Bronchus fibroblast of lung (primary cell): ENCODE data around the gene LGI2. TPM values are rescaled to one million over a fixed set of nuclear protein-coding genes. Genes with fewer than 3 reads are reported as not detected.

Experiments
- total RNA-seq: library from RNA; depleted of rRNA; stranded (reverse); fragments of >200 nt; gene quantifications from 2 replicates; pipeline ENCODE4 v1.2.3, GENCODE V29; 2015

LGI2 gene, protein sequence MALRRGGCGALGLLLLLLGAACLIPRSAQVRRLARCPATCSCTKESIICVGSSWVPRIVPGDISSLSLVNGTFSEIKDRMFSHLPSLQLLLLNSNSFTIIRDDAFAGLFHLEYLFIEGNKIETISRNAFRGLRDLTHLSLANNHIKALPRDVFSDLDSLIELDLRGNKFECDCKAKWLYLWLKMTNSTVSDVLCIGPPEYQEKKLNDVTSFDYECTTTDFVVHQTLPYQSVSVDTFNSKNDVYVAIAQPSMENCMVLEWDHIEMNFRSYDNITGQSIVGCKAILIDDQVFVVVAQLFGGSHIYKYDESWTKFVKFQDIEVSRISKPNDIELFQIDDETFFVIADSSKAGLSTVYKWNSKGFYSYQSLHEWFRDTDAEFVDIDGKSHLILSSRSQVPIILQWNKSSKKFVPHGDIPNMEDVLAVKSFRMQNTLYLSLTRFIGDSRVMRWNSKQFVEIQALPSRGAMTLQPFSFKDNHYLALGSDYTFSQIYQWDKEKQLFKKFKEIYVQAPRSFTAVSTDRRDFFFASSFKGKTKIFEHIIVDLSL
- not detected in 2 replicates for total RNA-seq

DNA sequence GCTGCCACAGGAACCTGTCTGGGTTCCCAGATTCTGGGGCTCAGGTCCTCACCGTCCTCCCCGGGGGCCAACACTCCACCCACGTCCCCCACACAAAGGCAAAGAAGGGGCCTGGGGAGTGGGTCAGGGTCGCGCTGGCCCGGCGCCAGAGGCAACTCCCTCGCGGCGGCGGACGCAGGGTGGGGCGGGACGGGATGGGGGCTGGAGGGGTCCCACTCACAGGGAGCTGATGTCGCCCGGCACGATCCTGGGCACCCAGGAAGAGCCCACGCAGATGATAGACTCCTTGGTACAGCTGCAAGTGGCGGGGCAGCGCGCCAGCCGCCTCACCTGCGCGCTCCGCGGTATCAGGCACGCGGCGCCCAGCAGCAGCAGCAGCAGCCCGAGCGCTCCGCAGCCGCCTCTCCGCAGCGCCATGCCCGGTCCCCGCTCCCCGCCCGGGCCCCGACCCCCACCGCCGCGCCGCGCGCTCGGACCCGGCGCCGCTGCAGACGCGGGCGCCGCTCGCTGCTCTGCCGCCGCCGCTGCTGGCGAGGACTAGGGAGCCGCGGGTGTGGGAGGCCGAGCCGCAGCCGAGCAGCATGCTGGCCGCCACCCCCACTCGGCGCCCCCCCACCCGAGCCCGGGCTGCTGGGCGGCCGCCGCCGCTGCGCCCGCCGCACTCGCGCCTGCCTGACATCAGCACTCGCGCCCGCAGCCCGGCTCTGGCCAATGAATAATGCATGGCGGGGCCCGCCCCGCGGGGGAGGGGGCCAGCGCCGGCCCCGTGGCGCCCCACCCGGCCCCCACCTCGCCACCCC, at the start of gene LGI2:
Gene LGI2, minus strand, starts transcription at position 670 of the 800 bp plus-strand sequence. Its CDS starts 253 bp downstream, at position 417.

Other genes with a start within 250 kb of the LGI2 start
- gene SOD3, start 235.4 kb downstream of the LGI2 start, total RNA-seq = 4.5 TPM in 2 replicates
- 1.8 and 2.7 TPM in 2 replicates for gene CCDC149, start 117.9 kb downstream of the LGI2 start, total RNA-seq
- gene SEPSECS, start 129.5 kb upstream of the LGI2 start, total RNA-seq = 2.8 and 3.7 TPM in 2 replicates
- 14.3 and 19.3 TPM in 2 replicates for gene PI4K2B, start 203.1 kb upstream of the LGI2 start, total RNA-seq